GM19099 (cell line): ENCODE data around the gene LRP3.

Experiments used
- POLR2A ChIP-seq: IDR thresholded peaks from 3 replicates; pipeline ENCODE4 v1.6.1; 2011; ENCODE audit warnings: low read depth; ENCODE audit not compliant: insufficient read length; ENCODE audit errors: extremely low read depth

LRP3 gene

GRCh38 chr19:33220735-33221134 is 26.6 kb downstream of the LRP3 start:
- TF ChIP-seq POLR2A: no peak

DNA sequence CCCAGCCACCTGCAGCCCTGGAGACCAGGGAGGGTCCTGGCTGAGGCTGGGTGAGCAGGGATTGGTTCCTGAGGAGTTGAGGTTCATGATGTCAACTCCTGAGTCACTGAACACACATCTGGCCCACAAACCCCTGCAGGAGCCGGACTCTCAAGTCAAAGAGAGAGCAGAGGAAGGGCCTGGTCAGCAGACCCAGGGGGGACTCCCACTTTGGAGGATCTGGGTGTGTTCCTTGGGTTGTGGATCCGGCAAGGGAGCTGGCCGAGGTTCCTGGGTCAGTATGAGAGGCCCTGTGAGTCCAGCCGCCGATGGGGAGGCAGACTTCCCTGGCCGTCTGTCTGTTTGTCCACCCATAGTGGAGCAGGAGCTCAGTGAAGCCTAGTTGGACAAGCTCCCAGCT is 27.5 kb downstream of the LRP3 start:
- TF ChIP-seq POLR2A: no peak

- TF ChIP-seq POLR2A: no peak
Measured at GRCh38 chr19:33224694-33225457, 30.7 kb downstream of the LRP3 start.

DNA sequence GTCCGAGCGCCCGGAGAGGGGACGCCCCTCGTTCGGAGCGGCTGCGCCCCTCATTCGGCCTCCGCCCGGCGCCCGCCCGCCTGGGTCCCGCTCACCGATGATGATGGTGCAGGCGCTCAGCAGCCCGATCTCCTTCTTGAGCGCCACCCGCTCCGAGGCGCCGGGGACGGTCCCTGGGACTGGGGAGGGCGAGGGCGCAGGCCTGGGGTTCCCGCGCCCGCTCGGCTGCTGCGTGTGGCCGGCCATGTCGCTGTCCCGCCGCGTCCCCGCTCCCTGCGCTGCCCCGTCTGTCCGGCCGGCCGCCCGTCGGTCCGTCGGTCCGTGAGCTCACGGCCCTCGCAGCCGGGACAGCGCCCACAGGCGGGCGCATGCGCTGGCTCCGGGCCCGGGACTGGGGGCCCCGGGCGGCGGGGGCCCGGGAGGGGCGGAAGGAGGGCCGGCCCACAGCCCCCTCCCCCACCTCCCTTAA is 31.4 kb downstream of the LRP3 start, which contains the start of gene SLC7A10:
TSS of gene SLC7A10 (minus strand) at position 393 of the 469 bp plus-strand sequence. CDS start at position 246, 147 bp downstream.
- TF ChIP-seq POLR2A: no peak

GRCh38 chr19:33226550-33227241 is 32.6 kb downstream of the LRP3 start:
- no peak for TF ChIP-seq POLR2A

DNA sequence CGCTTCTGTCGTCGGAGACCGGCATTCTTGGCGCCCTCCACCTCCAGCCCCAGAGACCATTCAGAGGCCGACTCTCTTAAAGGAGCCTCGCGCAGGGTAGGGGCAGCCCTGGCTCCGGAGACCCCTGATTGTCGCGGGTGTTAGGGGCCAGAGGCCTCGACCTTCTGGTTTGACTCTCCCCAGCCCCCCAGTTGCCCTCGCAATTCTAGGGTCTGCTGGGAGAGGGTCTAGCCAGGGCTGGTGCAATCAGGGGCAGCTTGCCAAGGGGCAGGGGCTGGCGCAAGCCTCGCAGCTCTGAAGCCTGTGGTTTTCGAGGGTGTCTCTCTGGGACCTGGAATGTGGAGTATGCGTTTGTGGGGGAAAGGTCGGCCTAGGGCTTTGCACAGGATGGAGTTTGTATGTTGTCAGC is 33.1 kb downstream of the LRP3 start:
- no peak for TF ChIP-seq POLR2A

DNA sequence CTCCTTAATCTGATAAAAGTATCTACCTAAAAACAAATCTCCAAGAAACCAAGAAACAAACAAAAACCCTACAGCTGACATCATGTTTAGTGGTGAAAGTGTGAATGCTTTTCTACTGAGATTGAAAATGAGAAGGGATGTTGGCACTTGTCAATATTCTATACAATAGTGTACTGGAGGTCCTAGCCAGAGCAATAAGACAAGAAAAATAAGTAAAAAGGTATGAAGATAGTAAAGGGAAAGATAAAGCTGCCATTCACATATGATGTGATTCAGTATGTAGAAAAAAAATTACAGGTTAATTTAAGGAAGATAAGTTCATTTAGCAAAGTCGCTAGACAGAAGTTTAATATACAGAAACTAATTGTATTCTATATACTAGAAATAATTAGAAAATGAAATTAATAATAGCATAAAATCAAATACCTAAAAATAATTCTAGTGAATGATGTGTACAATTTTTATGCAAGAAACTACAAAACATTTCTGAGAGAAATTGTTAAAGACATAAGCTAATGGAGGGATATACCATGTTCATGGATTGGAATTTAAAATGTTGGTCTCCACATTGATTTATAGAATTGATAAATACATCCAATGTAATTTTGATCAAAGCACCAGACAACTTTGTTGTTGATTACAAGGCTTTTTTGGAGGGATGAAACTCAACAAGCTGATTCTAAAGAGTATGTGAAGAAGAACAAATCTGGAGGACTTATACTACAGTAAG is 33.9 kb downstream of the LRP3 start:
- TF ChIP-seq POLR2A: no peak

GRCh38 chr19:33229962-33230361 is 35.8 kb downstream of the LRP3 start:
- no peak for TF ChIP-seq POLR2A

DNA sequence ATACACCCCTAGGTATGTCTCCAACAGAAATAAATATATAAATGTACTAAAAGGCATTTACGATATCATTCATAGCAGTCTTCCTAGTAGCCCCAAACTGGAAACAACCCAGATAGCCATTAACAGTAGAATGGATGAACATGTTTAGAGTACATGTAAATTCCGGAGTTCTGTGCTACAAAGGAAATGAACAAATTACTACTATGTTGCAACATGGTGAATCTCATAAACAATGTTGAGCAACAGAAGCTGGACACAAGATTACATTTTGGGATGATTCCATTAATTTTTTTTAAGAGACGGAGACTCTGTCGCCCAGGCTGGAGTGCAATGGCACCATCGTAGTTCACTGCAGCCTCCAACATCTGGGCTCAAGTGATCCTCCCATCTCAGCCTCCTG is 37.4 kb downstream of the LRP3 start:
- no peak for TF ChIP-seq POLR2A

- TF ChIP-seq POLR2A: no peak
Measured at GRCh38 chr19:33232656-33233055, 38.5 kb downstream of the LRP3 start.

- no peak for TF ChIP-seq POLR2A
Measured at GRCh38 chr19:33233056-33233873, 39.1 kb downstream of the LRP3 start.

DNA sequence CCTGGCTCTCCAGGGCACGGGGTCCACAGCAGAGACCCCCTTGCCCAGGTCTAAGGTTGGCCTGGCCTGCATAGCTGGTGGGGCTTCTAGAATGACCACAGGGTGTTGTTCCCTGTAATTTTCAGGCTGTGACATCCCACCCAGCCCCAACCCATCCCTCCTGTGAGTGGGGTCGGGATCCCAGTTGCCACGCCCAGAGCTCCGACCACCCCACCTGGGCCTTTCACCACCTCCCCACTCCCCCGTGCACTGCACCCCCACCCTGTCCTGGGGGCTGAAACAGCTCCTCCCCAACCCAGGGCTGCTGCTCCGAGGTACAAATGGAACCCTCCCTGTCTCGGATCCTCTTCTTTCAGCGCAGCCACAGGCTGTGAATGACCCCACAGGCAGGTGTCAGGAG is 40.0 kb downstream of the LRP3 start:
- TF ChIP-seq POLR2A: no peak

DNA sequence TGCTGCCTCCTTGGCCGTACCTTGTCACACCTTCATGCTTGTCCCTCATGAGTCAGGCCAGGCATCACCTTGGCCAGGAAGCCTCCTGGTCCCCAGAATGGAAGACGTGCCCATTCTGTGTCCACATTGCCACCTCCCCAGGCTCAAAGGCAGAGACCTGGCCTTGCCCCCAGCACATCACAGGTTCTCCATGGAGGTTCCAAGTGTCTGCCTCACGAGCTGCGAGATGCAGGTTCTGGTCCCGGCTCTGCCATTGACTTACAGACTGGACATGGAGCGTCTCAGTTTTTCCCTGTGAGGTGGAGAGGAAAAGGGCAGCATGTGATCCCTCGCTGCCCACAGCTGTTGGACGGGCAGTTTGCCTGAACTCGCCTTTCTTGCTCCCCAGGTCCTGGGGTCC is 40.6 kb downstream of the LRP3 start:
- TF ChIP-seq POLR2A: no peak

DNA sequence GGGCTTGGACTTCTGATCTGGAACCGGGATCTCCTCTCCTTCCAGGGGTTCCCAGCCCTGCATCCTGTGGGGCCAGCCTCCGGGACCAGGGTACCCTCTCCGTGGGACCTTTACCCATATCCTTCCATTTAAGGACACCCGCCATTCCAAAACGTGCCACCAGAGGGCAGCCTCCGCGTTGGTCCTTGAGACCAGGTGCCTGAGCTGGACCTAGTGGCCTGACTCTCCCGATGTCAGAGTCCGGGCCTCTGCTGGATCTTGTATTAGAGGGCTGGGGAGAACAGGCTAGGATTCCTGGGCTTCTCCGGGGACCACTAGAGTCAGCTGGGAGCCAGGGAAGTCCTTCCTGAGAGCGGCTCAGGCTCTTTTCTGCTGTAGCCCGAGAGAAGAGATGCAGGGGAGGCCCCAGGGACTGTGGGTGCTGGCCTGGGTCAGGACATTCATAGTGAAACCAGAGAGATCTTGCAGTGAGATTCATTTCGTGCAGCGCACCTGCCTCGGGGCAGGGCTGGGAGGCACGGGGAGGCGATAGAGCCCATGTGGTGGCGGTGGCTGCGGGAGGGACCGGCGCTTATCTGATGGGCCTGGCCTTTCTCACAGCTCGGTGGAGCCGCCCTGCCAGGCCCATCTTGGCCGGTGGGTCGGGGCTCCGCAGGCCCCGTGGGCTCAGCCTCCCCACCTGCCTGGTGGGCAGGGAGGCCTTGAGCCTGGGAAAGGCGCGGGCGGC is 41.3 kb downstream of the LRP3 start:
- no peak for TF ChIP-seq POLR2A
